T-helper 1 cell treated with Interleukin-12 subunit alpha and Interleukin-12 subunit beta and Interleukin-4 antibody, amounts not matched to agents 30 μg/mL and 1 μg/mL, for 36 hours (primary cell): ENCODE results near the gene S100G.

Experiments used
- H3K27ac Mint-ChIP-seq: one replicate; pipeline ENCODE4 v1.8.0; 2021; ENCODE audit warnings: mild to moderate bottlenecking, mixed read lengths
- H3K27me3 Mint-ChIP-seq: one replicate; pipeline ENCODE4 v1.8.0; 2021; ENCODE audit warnings: low read depth, mixed read lengths
- H3K36me3 Mint-ChIP-seq: one replicate; pipeline ENCODE4 v1.8.0; 2021; ENCODE audit warnings: low read depth, mixed read lengths
- H3K4me1 Mint-ChIP-seq: one replicate; pipeline ENCODE4 v1.8.0; 2021; ENCODE audit warnings: low read depth, mixed read lengths
- H3K4me3 Mint-ChIP-seq: one replicate; pipeline ENCODE4 v1.8.0; 2021; ENCODE audit warnings: mild to moderate bottlenecking, moderate library complexity, mixed read lengths
- H3K9me3 Mint-ChIP-seq: one replicate; pipeline ENCODE4 v1.8.0; 2021; ENCODE audit warnings: mixed read lengths

S100G gene

GRCh38 chrX:16633754-16634153 lies 16.2 kb upstream of the S100G start:
- H3K4me1 Mint-ChIP-seq, result peaks cover 3% of the 10 kb centered on the region
- H3K27ac Mint-ChIP-seq, result no peak overlapping the region
- no peaks in the 10 kb centered on the region for H3K27me3 Mint-ChIP-seq
- no peaks in the 10 kb centered on the region for H3K36me3 Mint-ChIP-seq
- no peaks in the 10 kb centered on the region for H3K9me3 Mint-ChIP-seq
- no peak overlapping the region for H3K4me3 Mint-ChIP-seq

GRCh38 chrX:16635040-16635439 lies 14.9 kb upstream of the S100G start:
- no peaks in the 10 kb centered on the region for H3K9me3 Mint-ChIP-seq
- no peaks in the 10 kb centered on the region for H3K27me3 Mint-ChIP-seq
- no peak overlapping the region for H3K27ac Mint-ChIP-seq
- no peaks in the 10 kb centered on the region for H3K36me3 Mint-ChIP-seq
- peaks cover 3% of the 10 kb centered on the region for H3K4me1 Mint-ChIP-seq
- no peak overlapping the region for H3K4me3 Mint-ChIP-seq

- Mint-ChIP-seq H3K9me3 (no peaks in the 10 kb centered on the region), H3K27me3 (no peaks in the 10 kb centered on the region), H3K4me3 (no peak overlapping the region), H3K4me1 (peaks cover 3% of the 10 kb centered on the region), H3K36me3 (no peaks in the 10 kb centered on the region), H3K27ac (no peak overlapping the region)
Observed at GRCh38 chrX:16635596-16635995, 14.4 kb upstream of the S100G start.

- no peak overlapping the region for H3K4me3 Mint-ChIP-seq
- H3K9me3 Mint-ChIP-seq, result no peaks in the 10 kb centered on the region
- H3K36me3 Mint-ChIP-seq, result no peaks in the 10 kb centered on the region
- H3K27ac Mint-ChIP-seq, result no peak overlapping the region
- H3K4me1 Mint-ChIP-seq, result peaks cover 3% of the 10 kb centered on the region
- H3K27me3 Mint-ChIP-seq, result no peaks in the 10 kb centered on the region
Observed at GRCh38 chrX:16638533-16638932, 11.4 kb upstream of the S100G start.

- Mint-ChIP-seq H3K27me3 (no peaks in the 10 kb centered on the region), H3K36me3 (no peaks in the 10 kb centered on the region), H3K27ac (no peak overlapping the region)
Observed at GRCh38 chrX:16639966-16640365, 10.0 kb upstream of the S100G start.

GRCh38 chrX:16640823-16641222 lies 9.1 kb upstream of the S100G start:
- Mint-ChIP-seq H3K36me3 (no peaks in the 10 kb centered on the region), H3K27ac (no peak overlapping the region), H3K4me3 (no peak overlapping the region), H3K27me3 (no peaks in the 10 kb centered on the region), H3K9me3 (no peaks in the 10 kb centered on the region), H3K4me1 (no peaks in the 10 kb centered on the region)

More at GRCh38 chrX:16639966-16640365, 10.0 kb upstream of the S100G start:
- Mint-ChIP-seq H3K4me1 (no peaks in the 10 kb centered on the region), H3K4me3 (no peak overlapping the region), H3K9me3 (no peaks in the 10 kb centered on the region)

- Mint-ChIP-seq H3K27me3 (no peaks in the 10 kb centered on the region), H3K27ac (no peak overlapping the region), H3K4me1 (no peaks in the 10 kb centered on the region), H3K9me3 (no peaks in the 10 kb centered on the region), H3K36me3 (no peaks in the 10 kb centered on the region), H3K4me3 (no peak overlapping the region)
Observed at GRCh38 chrX:16643176-16643575, 6.8 kb upstream of the S100G start.

GRCh38 chrX:16646366-16647138 lies 3.4 kb upstream of the S100G start:
- Mint-ChIP-seq H3K36me3 (no peaks in the 10 kb centered on the region), H3K27me3 (no peaks in the 10 kb centered on the region), H3K4me1 (no peaks in the 10 kb centered on the region), H3K9me3 (no peaks in the 10 kb centered on the region), H3K4me3 (no peak overlapping the region), H3K27ac (no peak overlapping the region)

GRCh38 chrX:16651391-16652024 lies 1.6 kb downstream of the S100G start:
- Mint-ChIP-seq H3K27ac (no peak overlapping the region), H3K27me3 (no peaks in the 10 kb centered on the region), H3K4me1 (no peaks in the 10 kb centered on the region), H3K9me3 (no peaks in the 10 kb centered on the region), H3K4me3 (no peak overlapping the region), H3K36me3 (no peaks in the 10 kb centered on the region)

- Mint-ChIP-seq H3K4me3 (no peak overlapping the region), H3K36me3 (no peaks in the 10 kb centered on the region), H3K27ac (no peak overlapping the region), H3K27me3 (no peaks in the 10 kb centered on the region), H3K9me3 (no peaks in the 10 kb centered on the region), H3K4me1 (no peaks in the 10 kb centered on the region)
Observed at GRCh38 chrX:16653424-16653823, 3.5 kb downstream of the S100G start.

GRCh38 chrX:16654093-16654492 lies 4.1 kb downstream of the S100G start:
- no peaks in the 10 kb centered on the region for H3K4me1 Mint-ChIP-seq
- no peak overlapping the region for H3K4me3 Mint-ChIP-seq
- H3K27me3 Mint-ChIP-seq, result no peaks in the 10 kb centered on the region
- H3K36me3 Mint-ChIP-seq, result no peaks in the 10 kb centered on the region
- no peak overlapping the region for H3K27ac Mint-ChIP-seq
- no peaks in the 10 kb centered on the region for H3K9me3 Mint-ChIP-seq

- Mint-ChIP-seq H3K27ac (no peak overlapping the region), H3K4me1 (no peaks in the 10 kb centered on the region), H3K9me3 (no peaks in the 10 kb centered on the region), H3K36me3 (no peaks in the 10 kb centered on the region), H3K4me3 (no peak overlapping the region), H3K27me3 (no peaks in the 10 kb centered on the region)
Observed at GRCh38 chrX:16658284-16658683, 8.3 kb downstream of the S100G start.

- no peaks in the 10 kb centered on the region for H3K9me3 Mint-ChIP-seq
- H3K4me1 Mint-ChIP-seq, result no peaks in the 10 kb centered on the region
- H3K4me3 Mint-ChIP-seq, result no peak overlapping the region
- H3K27ac Mint-ChIP-seq, result no peak overlapping the region
- no peaks in the 10 kb centered on the region for H3K36me3 Mint-ChIP-seq
- H3K27me3 Mint-ChIP-seq, result no peaks in the 10 kb centered on the region
Observed at GRCh38 chrX:16659321-16659720, 9.4 kb downstream of the S100G start.

- H3K27me3 Mint-ChIP-seq, result no peaks in the 10 kb centered on the region
- no peaks in the 10 kb centered on the region for H3K4me1 Mint-ChIP-seq
- H3K27ac Mint-ChIP-seq, result no peak overlapping the region
- no peaks in the 10 kb centered on the region for H3K9me3 Mint-ChIP-seq
- H3K36me3 Mint-ChIP-seq, result peaks cover 2% of the 10 kb centered on the region
- no peak overlapping the region for H3K4me3 Mint-ChIP-seq
Observed at GRCh38 chrX:16661495-16661894, 11.5 kb downstream of the S100G start.

GRCh38 chrX:16662402-16662801 lies 12.4 kb downstream of the S100G start:
- Mint-ChIP-seq H3K4me1 (no peaks in the 10 kb centered on the region), H3K36me3 (peaks cover 2% of the 10 kb centered on the region), H3K27ac (no peak overlapping the region), H3K4me3 (no peak overlapping the region), H3K9me3 (no peaks in the 10 kb centered on the region), H3K27me3 (no peaks in the 10 kb centered on the region)
